Stimulated activated CD4-positive, alpha-beta T cell treated with anti-CD3 and anti-CD28 coated beads, TNF-alpha, amount 100 ng/mL, for 48 hours (primary cell): Measurements from ENCODE around the gene MMP28.

Experiments
- DNase-seq, 3 donors: peaks; one replicate each; pipeline ENCODE4 v3.0.0-alpha.2; 2020; ENCODE audit warnings: low read depth in 3 of 3

MMP28 gene

DNA sequence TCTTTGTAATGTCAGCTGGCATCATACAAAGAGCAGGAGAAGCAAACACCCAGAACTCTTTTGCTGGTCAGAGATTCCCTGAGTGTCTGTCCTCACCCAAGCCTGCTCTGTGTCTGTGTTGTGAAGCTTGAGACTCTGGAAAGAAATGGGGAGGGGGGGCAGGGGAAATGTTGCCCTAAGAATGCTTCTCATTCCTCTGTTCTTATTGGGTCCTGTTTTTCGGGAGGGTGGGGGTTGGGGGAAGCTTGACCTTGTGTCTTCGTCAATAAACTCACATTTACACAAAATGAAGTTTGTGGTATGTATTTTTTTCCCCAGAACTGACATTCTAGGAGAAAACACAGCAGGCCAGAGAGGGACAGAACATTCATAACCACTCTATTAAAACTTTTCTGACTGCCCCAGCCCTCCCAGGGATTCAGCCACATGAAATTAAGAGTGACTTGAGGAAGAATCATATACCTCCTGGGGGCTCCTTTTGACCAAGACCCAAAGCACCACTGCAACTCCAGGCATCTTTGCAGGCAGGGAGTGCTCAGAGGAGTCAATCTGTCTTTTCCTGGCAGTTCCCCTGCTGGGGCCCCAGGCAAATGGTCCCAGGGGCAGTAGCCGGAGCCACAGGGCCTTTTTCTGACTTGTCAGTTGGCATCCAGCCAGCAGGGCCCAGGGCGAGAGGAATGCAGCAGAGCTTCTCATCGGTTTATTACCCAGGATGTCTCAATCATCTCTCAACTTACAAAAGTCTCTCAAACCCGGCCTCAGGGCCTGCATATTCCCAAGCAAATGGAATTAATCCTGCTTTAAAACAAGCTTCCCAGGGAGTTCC is 69.1 kb downstream of the MMP28 start:
- DNase-seq: no peak

GRCh38 chr17:35725802-35726126 is 69.7 kb downstream of the MMP28 start:
- no peak for DNase-seq

DNA sequence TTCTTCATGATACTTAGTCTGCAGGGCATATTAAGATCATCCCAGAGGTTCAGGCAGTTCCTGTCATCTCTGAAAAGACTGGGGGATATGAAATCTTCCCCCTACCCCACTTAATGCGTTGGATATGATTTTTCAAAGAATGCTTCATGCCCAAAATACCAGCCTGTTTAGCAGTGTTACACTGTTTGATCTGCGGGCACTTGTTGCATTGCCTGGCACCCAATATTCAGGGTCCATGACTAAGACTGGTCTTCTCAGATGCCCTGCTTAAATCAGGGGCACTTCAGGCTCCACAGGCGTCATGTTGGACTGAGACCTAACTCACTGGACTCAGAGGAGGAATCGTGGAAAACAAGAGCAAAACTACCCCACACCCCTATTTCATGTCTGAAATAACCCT is 70.4 kb downstream of the MMP28 start:
- DNase-seq: no peak

DNA sequence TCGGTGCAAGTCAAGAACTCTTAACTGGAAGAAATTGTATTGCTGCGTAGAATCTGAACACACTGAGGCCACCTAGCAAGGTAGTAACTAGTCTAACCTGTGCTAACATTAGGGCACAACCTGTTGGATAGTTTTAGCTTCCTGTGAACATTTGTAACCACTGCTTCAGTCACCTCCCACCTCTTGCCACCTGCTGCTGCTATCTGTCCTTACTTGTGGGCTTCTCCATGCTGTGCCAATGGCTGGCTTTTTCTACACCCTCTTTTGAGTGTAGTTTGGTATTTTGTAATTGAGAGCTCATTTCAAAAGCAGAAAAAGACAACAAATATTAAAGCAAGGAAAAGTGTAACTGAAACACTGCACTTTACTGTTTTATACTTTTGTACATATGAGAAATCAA is 71.7 kb downstream of the MMP28 start:
- DNase-seq: no peak

DNA sequence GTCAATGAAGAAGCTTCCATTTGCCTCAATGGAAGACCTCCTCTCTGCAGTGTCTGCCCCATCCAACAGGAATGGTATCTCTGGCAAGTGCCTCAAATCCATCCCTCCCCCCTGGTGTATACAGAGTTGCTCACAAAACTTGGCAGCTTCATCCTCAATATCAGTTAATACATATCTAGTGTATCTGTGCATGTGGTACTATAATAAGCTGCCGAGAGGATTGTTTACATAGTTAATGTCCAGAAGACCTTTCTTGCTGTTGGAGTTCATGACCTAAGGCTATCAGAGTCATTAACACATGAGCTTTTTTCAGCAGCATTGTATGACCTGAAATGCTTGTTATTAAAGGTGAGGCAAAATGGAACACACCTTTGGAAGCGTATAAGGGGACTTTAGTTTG is 78.0 kb downstream of the MMP28 start:
- DNase-seq: no peak

DNA sequence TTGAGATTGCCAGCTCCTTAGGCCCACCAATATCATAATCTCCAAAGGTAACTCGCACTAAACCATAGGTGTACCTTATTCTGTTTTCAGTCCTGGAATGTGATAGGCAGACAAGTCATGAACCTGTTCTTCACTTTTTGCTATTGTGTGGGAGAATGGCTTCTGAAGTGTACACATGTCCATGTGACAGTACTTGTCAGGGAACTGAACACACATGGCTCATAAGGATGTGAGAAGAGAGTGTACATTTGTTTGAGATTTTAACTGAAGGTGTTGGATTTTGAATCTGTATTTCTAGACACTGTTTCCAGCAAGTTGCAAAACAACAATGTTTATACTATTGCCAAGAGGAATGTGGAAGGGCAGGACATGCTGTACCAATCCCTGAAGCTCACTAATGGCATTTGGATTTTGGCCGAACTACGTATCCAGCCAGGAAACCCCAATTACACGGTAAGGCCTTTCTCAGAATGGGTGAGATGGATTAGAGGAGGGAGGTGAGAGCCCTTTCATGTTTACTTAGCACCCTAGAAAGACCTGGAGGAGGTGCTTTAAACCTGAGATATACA is 78.5 kb downstream of the MMP28 start:
- no peak for DNase-seq

DNA sequence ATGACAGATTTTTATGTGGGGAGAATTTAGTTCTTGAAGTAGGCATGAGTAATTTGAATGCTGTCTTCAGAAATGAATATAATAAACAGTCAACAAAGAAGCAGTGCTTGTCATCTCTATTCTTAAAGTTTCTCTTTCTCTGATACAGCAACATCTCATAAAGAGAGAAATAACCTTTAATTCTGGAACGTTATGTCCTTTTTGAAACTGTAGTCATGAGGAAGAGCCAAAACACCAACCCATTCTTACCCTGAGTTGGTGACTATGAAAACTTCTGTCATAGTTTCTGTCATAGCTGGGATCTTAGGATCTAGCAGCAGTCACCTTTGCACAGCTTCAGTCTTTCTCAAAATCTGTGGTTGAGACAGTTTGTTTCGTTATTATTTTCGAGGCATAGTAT is 79.3 kb downstream of the MMP28 start:
- no peak for DNase-seq
